Placental epithelial cell (primary cell): ENCODE measurements around the gene KRTAP4-1. TPM values are rescaled to one million over a fixed set of nuclear protein-coding genes. Genes with fewer than 3 reads are reported as not detected.

Experiments used
- small RNA-seq: library from RNA; depleted of rRNA; stranded (forward); fragments of <200 nt; gene quantifications from one replicate; pipeline ENCODE3, GENCODE V24; 2012
- total RNA-seq: library from RNA; depleted of rRNA; stranded (reverse); fragments of >200 nt; gene quantifications from 2 replicates; pipeline ENCODE4 v1.2.3, GENCODE V29; 2012

The KRTAP4-1 gene
- not detected in 2 replicates for total RNA-seq

DNA sequence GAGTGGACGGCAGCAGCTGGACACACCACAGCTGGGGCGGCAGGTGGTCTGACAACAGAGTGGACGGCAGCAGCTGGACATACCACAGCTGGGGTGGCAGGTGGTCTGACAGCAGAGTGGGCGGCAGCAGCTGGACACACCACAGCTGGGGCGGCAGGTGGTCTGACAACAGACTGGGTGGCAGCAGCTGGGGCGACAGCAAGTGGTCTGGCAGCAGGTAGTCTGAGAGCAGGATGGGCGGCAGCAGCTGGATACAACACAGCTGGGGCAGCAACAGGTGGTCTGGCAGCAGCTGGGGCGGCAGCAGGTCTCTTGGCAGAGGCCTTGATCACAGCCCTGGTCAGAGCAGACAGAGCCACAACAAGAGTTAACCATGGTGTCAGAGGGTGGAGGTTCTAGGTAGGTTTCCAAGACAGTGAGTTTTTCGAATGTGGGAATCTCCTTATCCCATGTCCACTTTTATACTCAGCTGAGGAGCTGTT lies at the start of gene KRTAP4-1:
KRTAP4-1 (minus strand) TSS at position 432 of the 482 bp plus-strand sequence; CDS start at position 375, 57 bp downstream.

GRCh38 chr17:41232399-41233105 lies 47.8 kb upstream of the KRTAP4-1 start, which contains the start of gene KRTAP9-3:
KRTAP9-3 (plus strand) TSS chr17:41232449; CDS start chr17:41232502, 53 bp downstream.

GRCh38 chr17:41226598-41227095 lies 41.9 kb upstream of the KRTAP4-1 start, which contains the start of gene KRTAP9-2:
KRTAP9-2 (plus strand) TSS chr17:41226648; CDS start chr17:41226655, 7 bp downstream.

DNA sequence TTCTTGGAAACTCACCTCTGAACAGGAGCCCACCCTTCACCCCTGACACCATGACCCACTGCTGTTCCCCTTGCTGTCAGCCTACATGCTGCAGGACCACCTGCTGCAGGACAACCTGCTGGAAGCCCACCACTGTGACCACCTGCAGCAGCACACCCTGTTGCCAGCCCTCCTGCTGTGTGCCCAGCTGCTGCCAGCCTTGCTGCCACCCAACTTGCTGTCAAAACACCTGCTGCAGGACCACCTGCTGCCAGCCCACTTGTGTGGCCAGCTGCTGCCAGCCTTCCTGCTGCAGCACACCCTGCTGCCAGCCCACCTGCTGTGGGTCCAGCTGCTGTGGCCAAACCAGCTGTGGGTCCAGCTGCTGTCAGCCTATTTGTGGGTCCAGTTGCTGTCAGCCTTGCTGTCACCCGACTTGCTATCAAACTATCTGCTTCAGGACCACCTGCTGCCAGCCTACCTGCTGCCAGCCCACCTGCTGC lies 5.2 kb upstream of the KRTAP4-1 start, which contains the start of gene KRTAP9-1:
KRTAP9-1 (plus strand) TSS at position 51 of the 482 bp plus-strand sequence; CDS start at position 51, 0 bp downstream.

DNA sequence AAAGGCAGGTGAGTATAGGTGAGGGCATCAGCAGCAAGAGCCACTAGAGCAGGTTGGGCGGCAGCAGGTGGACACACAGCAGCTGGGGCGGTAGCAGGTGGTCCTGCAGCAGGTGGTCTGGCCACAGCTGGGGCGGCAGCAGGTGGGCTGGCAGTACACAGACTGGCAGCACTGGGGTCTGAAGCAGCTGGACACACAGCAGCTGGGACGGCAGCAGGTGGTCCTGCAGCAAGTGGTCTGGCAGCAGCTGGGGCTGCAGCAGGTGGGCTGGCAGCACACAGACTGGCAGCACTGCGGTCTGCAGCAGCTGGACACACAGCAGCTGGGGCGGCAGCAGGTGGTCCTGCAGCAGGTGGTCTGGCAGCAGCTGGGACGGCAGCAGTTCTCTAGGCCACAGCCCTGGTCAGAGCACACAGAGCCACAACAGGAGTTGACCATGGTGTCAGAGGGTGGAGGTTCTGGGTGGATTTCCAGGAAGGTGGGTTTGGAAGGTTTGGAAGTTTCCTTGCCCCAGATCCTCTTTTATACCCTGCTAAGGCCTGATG lies 6.9 kb downstream of the KRTAP4-1 start, which contains the start of gene KRTAP4-2:
KRTAP4-2 (minus strand) TSS at position 495 of the 545 bp plus-strand sequence; CDS start at position 438, 57 bp downstream.

GRCh38 chr17:41168121-41168520 lies 16.6 kb downstream of the KRTAP4-1 start, which contains the start of gene KRTAP4-3:
KRTAP4-3 (minus strand) TSS chr17:41168221; CDS start chr17:41168172, 49 bp downstream.

GRCh38 chr17:41160648-41161047 lies 24.1 kb downstream of the KRTAP4-1 start, which contains the start of gene KRTAP4-4:
KRTAP4-4 (minus strand) TSS chr17:41160748; CDS start chr17:41160691, 57 bp downstream.

DNA sequence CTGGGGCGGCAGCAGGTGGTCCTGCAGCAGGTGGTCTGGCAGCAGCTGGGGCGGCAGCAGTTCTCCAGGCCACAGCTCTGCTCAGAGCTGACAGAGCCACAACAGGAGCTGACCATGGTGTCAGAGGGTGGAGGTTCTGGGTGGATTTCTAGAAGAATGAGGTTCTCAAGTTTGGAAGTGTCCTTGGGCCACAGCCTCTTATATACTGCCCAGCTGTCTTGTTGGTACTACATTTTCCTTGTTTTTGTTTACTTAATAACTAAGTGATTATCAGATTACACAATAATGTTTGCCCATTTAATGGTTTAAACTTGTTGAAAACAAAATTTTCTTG lies 35.1 kb downstream of the KRTAP4-1 start, which contains the start of gene KRTAP4-5:
KRTAP4-5 (minus strand) TSS at position 174 of the 334 bp plus-strand sequence; CDS start at position 116, 58 bp downstream.

GRCh38 chr17:41140360-41141131 lies 44.2 kb downstream of the KRTAP4-1 start, which contains the start of gene KRTAP4-6:
KRTAP4-6 (minus strand) TSS chr17:41140544; CDS start chr17:41140487, 57 bp downstream.

Small RNA genes within 50 kb of the gene (small RNA-seq; reads per million reads assigned to genes)
- not detected for gene KRTAP4-17P

Other genes with a start within 250 kb of the KRTAP4-1 start
- 0.79 and 1.4 TPM in 2 replicates for gene KRT23, start 247.3 kb downstream of the KRTAP4-1 start, total RNA-seq
- gene KRT39, start 218.0 kb downstream of the KRTAP4-1 start, total RNA-seq = not detected in 2 replicates
- gene KRT40, start 200.6 kb downstream of the KRTAP4-1 start, total RNA-seq = not detected in 2 replicates
- gene KRTAP3-3, start 190.7 kb downstream of the KRTAP4-1 start, total RNA-seq = not detected in 2 replicates
- gene KRTAP3-2, start 185.0 kb downstream of the KRTAP4-1 start, total RNA-seq = not detected in 2 replicates
- gene KRTAP3-1, start 175.8 kb downstream of the KRTAP4-1 start, total RNA-seq = not detected in 2 replicates
- not detected in 2 replicates for gene KRTAP1-5, start 157.7 kb downstream of the KRTAP4-1 start, total RNA-seq
- not detected in 2 replicates for gene KRTAP1-4, start 154.7 kb downstream of the KRTAP4-1 start, total RNA-seq
- not detected in 2 replicates for gene KRTAP1-3, start 150.0 kb downstream of the KRTAP4-1 start, total RNA-seq
- gene KRTAP1-1, start 143.5 kb downstream of the KRTAP4-1 start, total RNA-seq = not detected in 2 replicates
- not detected in 2 replicates for gene KRTAP2-1, start 137.6 kb downstream of the KRTAP4-1 start, total RNA-seq
- gene KRTAP2-2, start 129.7 kb downstream of the KRTAP4-1 start, total RNA-seq = not detected in 2 replicates
- gene KRTAP2-3, start 124.8 kb downstream of the KRTAP4-1 start, total RNA-seq = 2.3 TPM in 1 of 2 replicates, not detected in the other
- not detected in 2 replicates for gene KRTAP2-4, start 119.0 kb downstream of the KRTAP4-1 start, total RNA-seq
- not detected in 2 replicates for gene KRTAP4-7, start 100.8 kb downstream of the KRTAP4-1 start, total RNA-seq
- gene KRTAP4-8, start 86.8 kb downstream of the KRTAP4-1 start, total RNA-seq = not detected in 2 replicates
- gene KRTAP4-16, start 82.7 kb downstream of the KRTAP4-1 start, total RNA-seq = not detected in 2 replicates
- gene KRTAP4-9, start 79.5 kb downstream of the KRTAP4-1 start, total RNA-seq = not detected in 2 replicates
- not detected in 2 replicates for gene KRTAP4-11, start 66.5 kb downstream of the KRTAP4-1 start, total RNA-seq
- gene KRTAP4-12, start 60.7 kb downstream of the KRTAP4-1 start, total RNA-seq = not detected in 2 replicates
- not detected in 2 replicates for gene KRTAP4-6, start 44.4 kb downstream of the KRTAP4-1 start, total RNA-seq
- gene KRTAP4-5, start 35.1 kb downstream of the KRTAP4-1 start, total RNA-seq = not detected in 2 replicates
- not detected in 2 replicates for gene KRTAP4-4, start 24.2 kb downstream of the KRTAP4-1 start, total RNA-seq
- not detected in 2 replicates for gene KRTAP4-3, start 16.7 kb downstream of the KRTAP4-1 start, total RNA-seq
- not detected in 2 replicates for gene KRTAP4-2, start 6.7 kb downstream of the KRTAP4-1 start, total RNA-seq
- not detected in 2 replicates for gene KRTAP9-1, start 5.0 kb upstream of the KRTAP4-1 start, total RNA-seq
- not detected in 2 replicates for gene KRTAP9-2, start 41.7 kb upstream of the KRTAP4-1 start, total RNA-seq
- not detected in 2 replicates for gene KRTAP9-3, start 47.5 kb upstream of the KRTAP4-1 start, total RNA-seq
- gene KRTAP9-8, start 53.1 kb upstream of the KRTAP4-1 start, total RNA-seq = not detected in 2 replicates
- not detected in 2 replicates for gene KRTAP9-4, start 64.8 kb upstream of the KRTAP4-1 start, total RNA-seq
- not detected in 2 replicates for gene KRTAP9-9, start 70.5 kb upstream of the KRTAP4-1 start, total RNA-seq
- not detected in 2 replicates for gene KRTAP9-6, start 80.5 kb upstream of the KRTAP4-1 start, total RNA-seq
- not detected in 2 replicates for gene KRTAP9-7, start 90.8 kb upstream of the KRTAP4-1 start, total RNA-seq
- gene KRTAP29-1, start 117.9 kb upstream of the KRTAP4-1 start, total RNA-seq = not detected in 2 replicates
- gene KRTAP16-1, start 124.4 kb upstream of the KRTAP4-1 start, total RNA-seq = not detected in 2 replicates
- gene KRTAP17-1, start 130.8 kb upstream of the KRTAP4-1 start, total RNA-seq = not detected in 2 replicates
- gene KRT33A, start 165.9 kb upstream of the KRTAP4-1 start, total RNA-seq = not detected in 2 replicates
- gene KRT33B, start 184.9 kb upstream of the KRTAP4-1 start, total RNA-seq = 0.33 TPM in 1 of 2 replicates, not detected in the other
- gene KRT34, start 197.4 kb upstream of the KRTAP4-1 start, total RNA-seq = 0.39 and 9.7 TPM in 2 replicates
- not detected in 2 replicates for gene KRT31, start 212.7 kb upstream of the KRTAP4-1 start, total RNA-seq
- not detected in 2 replicates for gene KRT37, start 239.7 kb upstream of the KRTAP4-1 start, total RNA-seq